ENCODE data around the gene TTC21A.

GRCh38 chr3:39154280-39155021, 47.0 kb downstream of the TTC21A start:
- TF ChIP-seq CTCF (IDR thresholded peaks at IDR 0.05) = no peak
- no peak for TF ChIP-seq POLR2A (IDR thresholded peaks at IDR 0.05)
- no peak for TF ChIP-seq POLR2AphosphoS5 (IDR thresholded peaks at IDR 0.05)
